IMR-90 (cell line): ENCODE results near the gene BTBD3. TPM values are rescaled to one million over a fixed set of nuclear protein-coding genes. Genes with fewer than 3 reads are reported as not detected.

ENCODE experiments used
- ATAC-seq: fragments of 200-7000 bp; cut with Tn5 transposase; 2 replicates; pipeline ENCODE4 v1.9.1; 2020; ENCODE audit warnings: low read depth, mild to moderate bottlenecking, moderate library complexity
- BruUV-seq: library from RNA; stranded (reverse); fragments of 400-500 nt; replicated peaks from 2 replicates; lab custom pipeline; 2021; lab: Mats Ljungman, UMichigan
- CTCF ChIA-PET: fragments of 300-600 bp; formaldehyde crosslinking; extraction: SDS; loops from one replicate; lab custom pipeline; 2021; ENCODE audit warnings: antibody characterized with exemption; lab: Yijun Ruan, JAX
- POLR2A ChIA-PET: fragments of 300-600 bp; sonication (Branson Sonifier 250); formaldehyde crosslinking; loops from one replicate; lab custom pipeline; 2022; ENCODE audit warnings: antibody characterized with exemption; ENCODE audit not compliant: unreplicated experiment; lab: Charles Lee
- DNase-seq: peaks from one replicate; pipeline ENCODE4 v3.0.0; 2013
- H2AFZ ChIP-seq: replicated peaks from 2 replicates; pipeline ENCODE3; 2013; ENCODE audit warnings: low read length, mild to moderate bottlenecking; ENCODE audit not compliant: poor library complexity
- H2AK5ac ChIP-seq: 2 replicates; pipeline ENCODE4 v1.6.1; 2013; ENCODE audit warnings: low read depth, low read length, inconsistent platforms
- H2AK9ac ChIP-seq: replicated peaks from 2 replicates; pipeline ENCODE3; 2013; ENCODE audit warnings: mild to moderate bottlenecking, low read depth, low read length, moderate library complexity; ENCODE audit not compliant: poor library complexity
- H2BK120ac ChIP-seq: 2 replicates; pipeline ENCODE4 v1.6.1; 2013; ENCODE audit warnings: low read depth, low read length, inconsistent platforms
- H2BK15ac ChIP-seq: 3 replicates; pipeline ENCODE4 v1.6.1; 2013; ENCODE audit warnings: low read depth, low read length, inconsistent platforms
- H2BK20ac ChIP-seq: 2 replicates; pipeline ENCODE4 v1.6.1; 2013; ENCODE audit warnings: low read depth, mild to moderate bottlenecking, inconsistent platforms, low read length, moderate library complexity
- H2BK5ac ChIP-seq: 2 replicates; pipeline ENCODE4 v1.6.1; 2013; ENCODE audit warnings: mild to moderate bottlenecking, low read depth, low read length, inconsistent platforms; ENCODE audit not compliant: poor library complexity, severe bottlenecking
- H3K14ac ChIP-seq: replicated peaks from 2 replicates; pipeline ENCODE4 v1.6.1; 2013; ENCODE audit warnings: low read depth, low read length, inconsistent platforms
- H3K18ac ChIP-seq: 2 replicates; pipeline ENCODE4 v1.6.1; 2013; ENCODE audit warnings: low read depth, low read length, control low read depth
- H3K23ac ChIP-seq: 2 replicates; pipeline ENCODE4 v1.6.1; 2013; ENCODE audit warnings: low read depth, low read length, inconsistent platforms
- H3K27ac ChIP-seq: 2 replicates; pipeline ENCODE4 v1.5.1; 2013; ENCODE audit warnings: mild to moderate bottlenecking, control low read depth, low read length; ENCODE audit not compliant: insufficient read depth
- H3K27me3 ChIP-seq: 2 replicates; pipeline ENCODE4 v1.6.1; 2013; ENCODE audit warnings: low read length; ENCODE audit not compliant: control insufficient read depth, insufficient read depth
- H3K36me3 ChIP-seq: 2 replicates; pipeline ENCODE4 v1.6.1; 2013; ENCODE audit warnings: low read length, mixed read lengths; ENCODE audit not compliant: control insufficient read depth, insufficient read depth
- H3K4ac ChIP-seq: 2 replicates; pipeline ENCODE4 v1.6.1; 2013; ENCODE audit warnings: low read depth, low read length, inconsistent platforms
- H3K4me1 ChIP-seq: 2 replicates; pipeline ENCODE4 v1.6.1; 2013; ENCODE audit warnings: low read length, mixed read lengths; ENCODE audit not compliant: control insufficient read depth, insufficient read depth
- H3K4me2 ChIP-seq: 2 replicates; pipeline ENCODE4 v1.6.1; 2013; ENCODE audit warnings: low read depth, mild to moderate bottlenecking, control low read depth, low read length, moderate library complexity
- H3K4me3 ChIP-seq: 2 replicates; pipeline ENCODE4 v1.5.1; 2013; ENCODE audit warnings: low read depth, mild to moderate bottlenecking, control low read depth, low read length, moderate library complexity; ENCODE audit not compliant: insufficient read depth
- H3K56ac ChIP-seq: 2 replicates; pipeline ENCODE4 v1.6.1; 2013; ENCODE audit warnings: low read length, inconsistent platforms; ENCODE audit not compliant: insufficient read depth; ENCODE audit errors: extremely low read depth
- H3K79me1 ChIP-seq, 2 experiments: 2 replicates each; pipeline ENCODE4 v1.6.1; 2013; ENCODE audit warnings: low read length in 2 of 2, inconsistent platforms in 1 of 2, low read depth in 1 of 2
- H3K9ac ChIP-seq: 2 replicates; pipeline ENCODE4 v1.6.1; 2013; ENCODE audit warnings: low read depth, low read length, control low read depth
- H3K9me1 ChIP-seq: 2 replicates; pipeline ENCODE4 v1.6.1; 2013; ENCODE audit warnings: low read length, inconsistent platforms; ENCODE audit not compliant: insufficient read depth
- H3K9me3 ChIP-seq: 2 replicates; pipeline ENCODE4 v1.6.1; 2013; ENCODE audit warnings: low read length; ENCODE audit not compliant: control insufficient read depth, insufficient read depth
- H4K20me1 ChIP-seq: 2 replicates; pipeline ENCODE4 v1.6.1; 2013; ENCODE audit warnings: low read length, inconsistent platforms; ENCODE audit not compliant: insufficient read depth
- H4K5ac ChIP-seq: 2 replicates; pipeline ENCODE4 v1.6.1; 2013; ENCODE audit warnings: mild to moderate bottlenecking, low read depth, low read length, control low read depth
- H4K8ac ChIP-seq, 2 experiments: 2 replicates each; pipeline ENCODE4 v1.6.1; 2013; ENCODE audit warnings: low read depth in 2 of 2, low read length in 2 of 2, control low read depth in 1 of 2, inconsistent platforms in 1 of 2
- H4K91ac ChIP-seq: 2 replicates; pipeline ENCODE4 v1.6.1; 2013; ENCODE audit warnings: low read depth, low read length, inconsistent platforms; ENCODE audit not compliant: insufficient read depth
- BHLHE40 ChIP-seq: fragments of 150-350 bp; IDR thresholded peaks from 2 replicates; pipeline ENCODE4 v1.6.1; 2016; ENCODE audit warnings: mild to moderate bottlenecking, low read depth, low read length
- CEBPB ChIP-seq: IDR thresholded peaks from 2 replicates; pipeline ENCODE4 v1.6.1; 2012; ENCODE audit warnings: low read depth, low read length, improper control_type of control experiment
- CHD1 ChIP-seq: IDR thresholded peaks from 2 replicates; pipeline ENCODE4 v1.6.1; 2012; ENCODE audit warnings: low read depth, low read length, improper control_type of control experiment
- ELK1 ChIP-seq: fragments of 150-350 bp; IDR thresholded peaks from 2 replicates; pipeline ENCODE4 v1.6.1; 2016; ENCODE audit warnings: low read depth, mild to moderate bottlenecking, low read length, moderate library complexity, borderline replicate concordance
- FOS ChIP-seq: fragments of 150-350 bp; IDR thresholded peaks from 2 replicates; pipeline ENCODE4 v1.6.1; 2016; ENCODE audit warnings: low read depth, low read length
- MAFK ChIP-seq: IDR thresholded peaks from 2 replicates; pipeline ENCODE4 v1.6.1; 2012; ENCODE audit warnings: low read depth, low read length, improper control_type of control experiment
- MAZ ChIP-seq: IDR thresholded peaks from 2 replicates; pipeline ENCODE4 v1.6.1; 2012; ENCODE audit warnings: low read depth, mild to moderate bottlenecking, low read length, improper control_type of control experiment, moderate library complexity, borderline replicate concordance
- MXI1 ChIP-seq: IDR thresholded peaks from 2 replicates; pipeline ENCODE4 v1.6.1; 2012; ENCODE audit warnings: low read depth, mild to moderate bottlenecking, low read length, moderate library complexity, borderline replicate concordance
- NFE2L2 ChIP-seq: fragments of 150-350 bp; IDR thresholded peaks from 2 replicates; pipeline ENCODE4 v1.6.1; 2016; ENCODE audit warnings: low read depth, mild to moderate bottlenecking, low read length
- POLR2A ChIP-seq: IDR thresholded peaks from 2 replicates; pipeline ENCODE4 v1.6.1; 2012; ENCODE audit warnings: mild to moderate bottlenecking, low read depth, low read length
- RAD21 ChIP-seq: IDR thresholded peaks from 2 replicates; pipeline ENCODE4 v1.6.1; 2012; ENCODE audit warnings: low read length, improper control_type of control experiment
- RCOR1 ChIP-seq: IDR thresholded peaks from 2 replicates; pipeline ENCODE4 v1.6.1; 2012; ENCODE audit warnings: mild to moderate bottlenecking, low read length, improper control_type of control experiment; ENCODE audit not compliant: insufficient replicate concordance
- RFX5 ChIP-seq: IDR thresholded peaks from 2 replicates; pipeline ENCODE4 v1.8.0; 2012; ENCODE audit warnings: low read depth, mild to moderate bottlenecking, low read length, moderate library complexity
- SMC3 ChIP-seq: fragments of 150-350 bp; IDR thresholded peaks from 2 replicates; pipeline ENCODE4 v1.6.1; 2016; ENCODE audit warnings: low read depth, mild to moderate bottlenecking, antibody characterized with exemption, low read length, moderate library complexity
- USF2 ChIP-seq: fragments of 150-350 bp; IDR thresholded peaks from 2 replicates; pipeline ENCODE4 v1.6.1; 2017; ENCODE audit warnings: mild to moderate bottlenecking, antibody characterized with exemption, low read length, low read depth
- dilution Hi-C: fragments of 300-500 bp; cut with HindIII; formaldehyde crosslinking; loops from one replicate; pipeline ENCODE4 v1.14.3; 2018; ENCODE audit warnings: low sequenced_read_pairs; ENCODE audit not compliant: unreplicated experiment
- in situ Hi-C: fragments of 300-500 bp; cut with MboI; formaldehyde crosslinking; loops from 3 replicates; pipeline ENCODE4 v1.14.3; 2019; ENCODE audit warnings: low sequenced_read_pairs, inconsistent platforms, mixed read lengths
- intact Hi-C: fragments of 100-400 bp; cut with micrococcal nuclease; formaldehyde crosslinking; loops from 2 replicates; pipeline ENCODE4 v1.10.0; 2022
- polyA plus RNA-seq, 3 experiments: library from polyadenylated mRNA; depleted of rRNA; stranded (reverse); fragments of >200 nt; gene quantifications; 2 replicates each; pipeline ENCODE4 v1.2.3, GENCODE V29; 2012; ENCODE audit warnings: low replicate concordance in 1 of 3
- total RNA-seq: library from RNA; depleted of rRNA; stranded (reverse); fragments of >200 nt; gene quantifications from 2 replicates; pipeline ENCODE4 v1.2.3, GENCODE V29; 2012
- TF ChIP-seq, protein P1 (sequence below): conservative IDR thresholded peaks from 2 replicates; pipeline ENCODE4 v1.5.1; 2012; ENCODE audit warnings: mild to moderate bottlenecking, low read depth, low read length, improper control_type of control experiment

BTBD3 gene
- total and polyA plus RNA-seq, 2 of the 4 experiments (the other 2 are of a cell fraction) = 22.7 to 44.6 TPM

- Histone ChIP-seq H3K9me1 (no peaks in the 10 kb centered on the region), H3K9ac (no peak overlapping the region), H3K4me2 (no peak overlapping the region), H2BK5ac (no peak overlapping the region), H2AK5ac (no peak overlapping the region), H3K56ac (no peak overlapping the region), H3K4me3 (no peak overlapping the region), H3K18ac (no peak overlapping the region), H2BK15ac (no peak overlapping the region), H3K4ac (no peak overlapping the region), H4K20me1 (no peaks in the 10 kb centered on the region), H3K23ac (no peak overlapping the region), H4K8ac (no peak overlapping the region), H3K27me3 (peaks cover 8% of the 10 kb centered on the region), H2AK9ac (no peak overlapping the region), H4K5ac (no peak overlapping the region), H2AFZ (no peak overlapping the region), H2BK120ac (no peak overlapping the region), H3K36me3 (no peaks in the 10 kb centered on the region), H3K27ac (no peak overlapping the region), H3K4me1 (no peaks in the 10 kb centered on the region), H3K14ac (no peak overlapping the region), H3K79me1 (no peaks in the 10 kb centered on the region), H2BK20ac (no peak overlapping the region), H3K9me3 (no peaks in the 10 kb centered on the region), H4K91ac (no peak overlapping the region)
- DNase-seq (no peak), ATAC-seq (no peak)
- dilution Hi-C loops (no loop called here), in situ Hi-C loops (no loop called here), intact Hi-C loops (no loop called here)
- ChIA-PET CTCF (no interaction called here), POLR2A (no interaction called here)
- TF ChIP-seq CHD1 (no peak), MAFK (no peak), CEBPB (no peak), RCOR1 (no peak), MAZ (no peak), NFE2L2 (no peak), RAD21 (no peak), FOS (no peak), ELK1 (no peak), BHLHE40 (no peak), SMC3 (no peak), MXI1 (no peak), USF2 (no peak), RFX5 (no peak), POLR2A (no peak)
- TF ChIP-seq, protein P1, sequence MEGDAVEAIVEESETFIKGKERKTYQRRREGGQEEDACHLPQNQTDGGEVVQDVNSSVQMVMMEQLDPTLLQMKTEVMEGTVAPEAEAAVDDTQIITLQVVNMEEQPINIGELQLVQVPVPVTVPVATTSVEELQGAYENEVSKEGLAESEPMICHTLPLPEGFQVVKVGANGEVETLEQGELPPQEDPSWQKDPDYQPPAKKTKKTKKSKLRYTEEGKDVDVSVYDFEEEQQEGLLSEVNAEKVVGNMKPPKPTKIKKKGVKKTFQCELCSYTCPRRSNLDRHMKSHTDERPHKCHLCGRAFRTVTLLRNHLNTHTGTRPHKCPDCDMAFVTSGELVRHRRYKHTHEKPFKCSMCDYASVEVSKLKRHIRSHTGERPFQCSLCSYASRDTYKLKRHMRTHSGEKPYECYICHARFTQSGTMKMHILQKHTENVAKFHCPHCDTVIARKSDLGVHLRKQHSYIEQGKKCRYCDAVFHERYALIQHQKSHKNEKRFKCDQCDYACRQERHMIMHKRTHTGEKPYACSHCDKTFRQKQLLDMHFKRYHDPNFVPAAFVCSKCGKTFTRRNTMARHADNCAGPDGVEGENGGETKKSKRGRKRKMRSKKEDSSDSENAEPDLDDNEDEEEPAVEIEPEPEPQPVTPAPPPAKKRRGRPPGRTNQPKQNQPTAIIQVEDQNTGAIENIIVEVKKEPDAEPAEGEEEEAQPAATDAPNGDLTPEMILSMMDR = no peak
- BruUV-seq = no TSS peak
These were observed 40.2 kb downstream of the BTBD3 start for GRCh38 chr20:11957911-11958310.
